Neuronal stem cell (in vitro differentiated cells): ENCODE results near the gene ACSS1.

ENCODE experiments used
- DNase-seq: peaks from one replicate; pipeline ENCODE4 v3.0.0-alpha.2; 2013; ENCODE audit warnings: low spot score
- H2AFZ ChIP-seq: one replicate; pipeline ENCODE4 v1.6.1; 2013; ENCODE audit warnings: mild to moderate bottlenecking, low read length, inconsistent platforms
- H2AK5ac ChIP-seq: 2 replicates; pipeline ENCODE4 v1.6.1; 2013; ENCODE audit warnings: low read depth, mild to moderate bottlenecking, inconsistent platforms, low read length, moderate library complexity, mixed read lengths
- H2BK120ac ChIP-seq: 2 replicates; pipeline ENCODE4 v1.6.1; 2013; ENCODE audit warnings: low read depth, mild to moderate bottlenecking, inconsistent platforms, low read length, moderate library complexity, mixed read lengths
- H2BK12ac ChIP-seq: one replicate; pipeline ENCODE4 v1.6.1; 2013; ENCODE audit warnings: low read length, inconsistent platforms
- H2BK15ac ChIP-seq: 2 replicates; pipeline ENCODE4 v1.6.1; 2013; ENCODE audit warnings: mild to moderate bottlenecking, low read length, inconsistent platforms, mixed read lengths
- H2BK5ac ChIP-seq: one replicate; pipeline ENCODE4 v1.6.1; 2013; ENCODE audit warnings: inconsistent platforms, mild to moderate bottlenecking, low read length, moderate library complexity
- H3K14ac ChIP-seq: one replicate; pipeline ENCODE4 v1.6.1; 2013; ENCODE audit warnings: low read length, inconsistent platforms
- H3K18ac ChIP-seq: 2 replicates; pipeline ENCODE4 v1.6.1; 2013; ENCODE audit warnings: low read length, inconsistent platforms
- H3K23ac ChIP-seq: 2 replicates; pipeline ENCODE4 v1.6.1; 2013; ENCODE audit warnings: low read depth, mild to moderate bottlenecking, mixed read lengths, low read length, inconsistent platforms; ENCODE audit not compliant: poor library complexity
- H3K27ac ChIP-seq: replicated peaks from 3 replicates; pipeline ENCODE4 v1.5.1; 2013; ENCODE audit warnings: low read length, inconsistent platforms
- H3K27me3 ChIP-seq, 3 experiments: 2 replicates each; pipeline ENCODE4 v1.6.1; 2013; ENCODE audit warnings: low read length in 3 of 3, mild to moderate bottlenecking in 2 of 3, inconsistent platforms in 1 of 3, low read depth in 1 of 3, mixed read lengths in 1 of 3, moderate library complexity in 1 of 3; ENCODE audit not compliant: control insufficient read depth in 3 of 3, insufficient read depth in 3 of 3
- H3K36me3 ChIP-seq, 2 donors: replicated peaks in 1 of 2; 2 replicates each; pipeline ENCODE4 v1.6.1; 2013; ENCODE audit warnings: low read length in 2 of 2; ENCODE audit not compliant: control insufficient read depth in 2 of 2, insufficient read depth in 2 of 2
- H3K4ac ChIP-seq: 2 replicates; pipeline ENCODE4 v1.6.1; 2013; ENCODE audit warnings: inconsistent platforms, mild to moderate bottlenecking, low read length, moderate library complexity
- H3K4me1 ChIP-seq, 2 donors: 1 replicate in 1 of 2; 2 replicates in 1 of 2; pipeline ENCODE4 v1.6.1; 2013; ENCODE audit warnings: low read length in 2 of 2, low read depth in 1 of 2; ENCODE audit not compliant: control insufficient read depth in 2 of 2, insufficient read depth in 1 of 2
- H3K4me2 ChIP-seq: one replicate; pipeline ENCODE4 v1.6.1; 2013; ENCODE audit warnings: mild to moderate bottlenecking, low read length, inconsistent platforms; ENCODE audit not compliant: insufficient read depth, poor library complexity, severe bottlenecking
- H3K4me3 ChIP-seq, 2 donors: 2 replicates each; pipeline ENCODE4 v1.5.1; 2013; ENCODE audit warnings: low read length in 2 of 2, mild to moderate bottlenecking in 2 of 2, inconsistent platforms in 1 of 2, moderate library complexity in 1 of 2
- H3K79me1 ChIP-seq: one replicate; pipeline ENCODE4 v1.6.1; 2013; ENCODE audit warnings: low read depth, mild to moderate bottlenecking, inconsistent platforms, low read length, moderate library complexity
- H3K9ac ChIP-seq: one replicate; pipeline ENCODE4 v1.6.1; 2013; ENCODE audit warnings: mild to moderate bottlenecking, low read depth, low read length, inconsistent platforms; ENCODE audit not compliant: poor library complexity
- H3K9me3 ChIP-seq, 2 donors: replicated peaks in 1 of 2; 2 replicates each; pipeline versions ENCODE3 to v1.6.1; 2013; ENCODE audit warnings: low read length in 2 of 2, mild to moderate bottlenecking in 2 of 2, inconsistent platforms in 1 of 2, low read depth in 1 of 2, mixed read lengths in 1 of 2, moderate library complexity in 1 of 2; ENCODE audit not compliant: control insufficient read depth in 2 of 2, insufficient read depth in 1 of 2
- H4K8ac ChIP-seq: one replicate; pipeline ENCODE4 v1.6.1; 2013; ENCODE audit warnings: low read depth, mild to moderate bottlenecking, inconsistent platforms, low read length, moderate library complexity
- H4K91ac ChIP-seq: one replicate; pipeline ENCODE4 v1.6.1; 2013; ENCODE audit warnings: low read length, low read depth, mild to moderate bottlenecking, inconsistent platforms; ENCODE audit not compliant: poor library complexity
- WGBS, 2 donors: extraction: QIAGEN DNeasy Blood & Tissue Kit; methylation state at CpG; one replicate each; pipeline ENCODE4 v1.1.7; 2013; ENCODE audit warnings: missing lambda C conversion rate in 2 of 2, mixed read lengths in 1 of 2; ENCODE audit not compliant: insufficient read length in 2 of 2, insufficient replicate concordance in 1 of 2; ENCODE audit errors: extremely low coverage in 2 of 2; 5-methylcytosine and 5-hydroxymethylcytosine counted together

Gene ACSS1

DNA sequence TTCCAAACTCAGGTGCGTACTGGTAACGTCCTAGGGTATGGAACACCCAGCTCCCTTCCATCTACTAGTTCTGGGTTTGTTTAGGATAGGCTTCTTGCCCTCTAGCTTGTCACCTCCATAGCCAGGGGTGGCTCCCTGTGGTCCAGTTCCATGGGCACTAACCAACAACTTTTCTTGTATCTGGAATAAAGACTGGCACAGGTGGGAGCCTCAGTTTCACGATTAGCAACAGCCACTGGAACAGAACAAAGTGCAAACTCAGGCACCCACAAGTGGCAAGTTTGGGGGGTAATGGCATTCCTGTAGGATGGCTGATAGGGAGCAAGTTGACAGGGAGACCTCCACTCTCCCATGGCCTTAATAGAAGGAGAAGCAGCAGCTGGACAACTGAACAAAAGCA is 59.8 kb downstream of the ACSS1 start:
- Histone ChIP-seq H2BK12ac (no peak overlapping the region), H3K18ac (no peak overlapping the region), H4K8ac (no peak overlapping the region), H3K9me3 (no peaks in the 10 kb centered on the region), H3K4me3 (no peak overlapping the region), H2BK15ac (no peak overlapping the region), H3K4me2 (no peak overlapping the region), H3K36me3 (no peaks in the 10 kb centered on the region), H3K4me1 (peaks cover 1 to 16% of the 10 kb centered on the region in 2 donors), H2AFZ (no peak overlapping the region), H3K23ac (no peak overlapping the region), H4K91ac (no peak overlapping the region), H3K4ac (no peak overlapping the region), H3K9ac (no peak overlapping the region), H3K79me1 (no peaks in the 10 kb centered on the region), H3K27me3 (peaks cover 0 to 24% (median 0%) of the 10 kb centered on the region in 3 experiments), H3K14ac (no peak overlapping the region), H2BK5ac (no peak overlapping the region), H2BK120ac (no peak overlapping the region), H2AK5ac (no peak overlapping the region), H3K27ac (no peak overlapping the region)
- no peak for DNase-seq
- WGBS, 2 donors: no CpG with 5 or more reads among the region's 3 CpGs

DNA sequence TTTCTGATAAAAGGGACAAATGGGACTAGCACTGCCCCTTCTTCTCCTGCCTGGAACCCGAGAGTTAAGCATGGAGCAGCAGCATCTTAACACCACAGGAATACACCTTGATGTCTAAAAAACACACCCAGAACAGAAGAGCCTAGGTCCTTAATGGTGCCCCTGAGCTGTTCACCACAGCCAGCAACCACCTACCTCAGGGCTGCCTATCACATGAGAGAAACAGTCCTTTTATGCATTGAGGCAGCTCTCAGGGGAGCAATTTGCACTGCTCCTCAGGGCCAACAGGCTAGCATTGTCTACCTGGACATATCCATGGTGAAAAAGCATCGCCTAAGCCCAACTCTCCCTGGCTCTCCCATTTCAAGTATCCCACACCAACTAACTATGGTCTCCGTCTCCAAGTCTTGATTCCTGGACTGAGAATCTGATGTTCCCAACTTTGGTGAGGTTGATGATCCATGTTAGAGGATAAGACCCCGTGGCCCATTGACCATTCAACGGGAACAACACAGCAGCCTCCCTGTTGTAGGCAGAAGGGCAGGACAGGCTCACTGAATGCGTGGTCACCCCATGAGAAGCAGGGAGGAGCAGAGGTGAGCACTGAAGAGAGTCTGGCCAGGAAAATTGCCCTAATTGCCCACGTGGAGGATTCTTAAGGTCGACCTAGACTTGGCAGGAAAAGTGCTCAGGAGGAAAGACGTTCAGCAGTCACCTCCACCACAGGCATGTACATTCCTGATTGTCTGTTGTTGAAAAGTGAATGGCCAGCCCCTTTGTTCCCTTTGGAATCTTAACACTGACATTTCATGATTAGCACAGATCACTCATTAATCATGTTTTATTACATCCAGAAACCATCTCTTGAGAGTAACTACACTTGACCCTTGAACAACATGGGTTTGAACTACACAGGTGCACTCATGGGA is 61.2 kb downstream of the ACSS1 start:
- Histone ChIP-seq H3K4me1 (peaks cover 4 to 16% of the 10 kb centered on the region in 2 donors), H3K14ac (no peak overlapping the region), H2BK12ac (no peak overlapping the region), H3K9me3 (no peaks in the 10 kb centered on the region), H3K4ac (no peak overlapping the region), H2AK5ac (peak overlapping the region; percentile 18), H3K4me3 (no peak overlapping the region), H2AFZ (no peak overlapping the region), H4K91ac (no peak overlapping the region), H4K8ac (no peak overlapping the region), H2BK15ac (peak overlapping the region; percentile 31), H3K79me1 (no peaks in the 10 kb centered on the region), H2BK5ac (no peak overlapping the region), H2BK120ac (no peak overlapping the region), H3K36me3 (no peaks in the 10 kb centered on the region), H3K4me2 (no peak overlapping the region), H3K27me3 (peaks cover 0 to 24% (median 2%) of the 10 kb centered on the region in 3 experiments), H3K27ac (no peak overlapping the region), H3K18ac (no peak overlapping the region), H3K23ac (peak overlapping the region; percentile 6), H3K9ac (no peak overlapping the region)
- DNase-seq: no peak
- no CpG with 5 or more reads among the region's 9 CpGs for WGBS, 2 donors

GRCh38 chr20:24995741-24996448 is 62.0 kb downstream of the ACSS1 start:
- Histone ChIP-seq H4K8ac (no peak overlapping the region), H2BK15ac (no peak overlapping the region), H3K4me1 (peaks cover 5 to 22% of the 10 kb centered on the region in 2 donors), H3K79me1 (no peaks in the 10 kb centered on the region), H3K18ac (no peak overlapping the region), H3K9ac (no peak overlapping the region), H2AFZ (no peak overlapping the region), H3K23ac (no peak overlapping the region), H3K36me3 (no peaks in the 10 kb centered on the region), H3K9me3 (no peaks in the 10 kb centered on the region), H4K91ac (no peak overlapping the region), H3K4ac (no peak overlapping the region), H3K14ac (no peak overlapping the region), H2BK12ac (no peak overlapping the region), H2BK120ac (no peak overlapping the region), H2AK5ac (peak overlapping the region; percentile 22), H2BK5ac (no peak overlapping the region), H3K4me3 (no peak overlapping the region), H3K27ac (no peak overlapping the region), H3K27me3 (peaks cover 0 to 24% (median 2%) of the 10 kb centered on the region in 3 experiments), H3K4me2 (no peak overlapping the region)
- WGBS, 2 donors: no CpG with 5 or more reads among the region's 9 CpGs
- no peak for DNase-seq
